C4-2B (cell line): ENCODE data around the gene IL17A.

Experiments
- H3K27ac ChIP-seq: fragments of 450-650 bp; 2 replicates; pipeline ENCODE4 v1.5.1; 2017
- ZFX ChIP-seq: fragments of 450-650 bp; IDR thresholded peaks from 2 replicates; pipeline ENCODE4 v1.6.1; 2017
- TF ChIP-seq, protein P1 (sequence below): fragments of 450-650 bp; conservative IDR thresholded peaks from 2 replicates; pipeline ENCODE4 v1.5.1; 2017; ENCODE audit warnings: mild to moderate bottlenecking

Gene IL17A

DNA sequence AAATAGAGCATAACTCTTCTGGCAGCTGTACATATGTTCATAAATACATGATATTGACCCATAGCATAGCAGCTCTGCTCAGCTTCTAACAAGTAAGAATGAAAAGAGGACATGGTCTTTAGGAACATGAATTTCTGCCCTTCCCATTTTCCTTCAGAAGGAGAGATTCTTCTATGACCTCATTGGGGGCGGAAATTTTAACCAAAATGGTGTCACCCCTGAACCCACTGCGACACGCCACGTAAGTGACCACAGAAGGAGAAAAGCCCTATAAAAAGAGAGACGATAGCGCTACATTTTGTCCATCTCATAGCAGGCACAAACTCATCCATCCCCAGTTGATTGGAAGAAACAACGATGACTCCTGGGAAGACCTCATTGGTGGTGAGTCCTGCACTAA, at the start of gene IL17A:
TSS of gene IL17A (plus strand) at position 301 of the 400 bp plus-strand sequence. CDS start at position 358, 57 bp downstream.
- no peak for TF ChIP-seq ZFX
- TF ChIP-seq, protein P1, sequence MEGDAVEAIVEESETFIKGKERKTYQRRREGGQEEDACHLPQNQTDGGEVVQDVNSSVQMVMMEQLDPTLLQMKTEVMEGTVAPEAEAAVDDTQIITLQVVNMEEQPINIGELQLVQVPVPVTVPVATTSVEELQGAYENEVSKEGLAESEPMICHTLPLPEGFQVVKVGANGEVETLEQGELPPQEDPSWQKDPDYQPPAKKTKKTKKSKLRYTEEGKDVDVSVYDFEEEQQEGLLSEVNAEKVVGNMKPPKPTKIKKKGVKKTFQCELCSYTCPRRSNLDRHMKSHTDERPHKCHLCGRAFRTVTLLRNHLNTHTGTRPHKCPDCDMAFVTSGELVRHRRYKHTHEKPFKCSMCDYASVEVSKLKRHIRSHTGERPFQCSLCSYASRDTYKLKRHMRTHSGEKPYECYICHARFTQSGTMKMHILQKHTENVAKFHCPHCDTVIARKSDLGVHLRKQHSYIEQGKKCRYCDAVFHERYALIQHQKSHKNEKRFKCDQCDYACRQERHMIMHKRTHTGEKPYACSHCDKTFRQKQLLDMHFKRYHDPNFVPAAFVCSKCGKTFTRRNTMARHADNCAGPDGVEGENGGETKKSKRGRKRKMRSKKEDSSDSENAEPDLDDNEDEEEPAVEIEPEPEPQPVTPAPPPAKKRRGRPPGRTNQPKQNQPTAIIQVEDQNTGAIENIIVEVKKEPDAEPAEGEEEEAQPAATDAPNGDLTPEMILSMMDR, result no peak
- no peak within 1 kb of the TSS for H3K27ac ChIP-seq

DNA sequence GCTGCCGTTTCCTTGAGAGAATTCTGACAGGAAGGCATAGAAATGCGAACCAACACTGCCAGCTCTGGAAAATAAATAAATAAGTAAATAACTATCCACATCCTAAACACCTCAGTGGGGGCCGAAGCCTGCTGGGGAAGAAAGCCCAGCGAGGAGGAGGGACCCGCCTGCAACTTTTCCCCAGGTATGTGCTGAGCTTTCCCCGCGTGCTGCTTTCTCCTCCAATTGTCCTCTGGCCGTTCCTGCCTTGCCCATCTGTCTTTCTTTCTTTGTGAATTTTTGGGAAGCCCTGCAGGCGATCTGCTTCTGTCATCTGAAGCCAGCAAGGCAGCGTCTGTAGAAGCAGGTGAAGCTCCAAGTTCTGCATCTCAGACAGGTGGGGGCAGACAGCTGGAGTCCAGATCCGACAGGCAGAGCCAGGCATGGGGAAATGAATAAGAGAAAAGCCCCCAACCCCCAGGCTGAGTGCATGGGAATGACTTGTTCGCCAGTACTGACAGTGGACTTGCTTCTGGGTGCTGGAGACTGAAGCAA, 49.2 kb upstream of the IL17A start:
- H3K27ac ChIP-seq, result no peak overlapping the region
- TF ChIP-seq ZFX, result no peak
- TF ChIP-seq, protein P1, result no peak

DNA sequence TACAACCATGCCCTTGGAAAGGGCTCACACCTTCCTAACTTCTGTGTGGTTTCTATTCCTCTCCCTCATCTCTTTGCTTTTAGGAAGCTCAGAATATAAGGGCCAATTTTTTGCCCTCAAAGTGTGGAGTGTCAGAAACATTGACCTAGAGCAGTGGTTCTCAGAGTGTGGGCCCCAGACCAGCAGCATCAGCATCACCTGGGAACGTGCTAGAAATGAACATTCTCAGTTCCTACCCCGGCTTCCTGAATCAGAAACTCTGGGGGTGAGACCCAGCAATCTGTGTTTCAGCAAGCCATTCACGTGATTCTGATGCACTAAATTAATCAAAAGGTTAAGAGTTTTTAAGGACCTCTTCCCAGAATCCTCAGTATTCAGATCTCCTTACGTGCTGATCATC, 47.9 kb upstream of the IL17A start:
- H3K27ac ChIP-seq, result no peak overlapping the region
- no peak for TF ChIP-seq ZFX
- TF ChIP-seq, protein P1, result no peak

DNA sequence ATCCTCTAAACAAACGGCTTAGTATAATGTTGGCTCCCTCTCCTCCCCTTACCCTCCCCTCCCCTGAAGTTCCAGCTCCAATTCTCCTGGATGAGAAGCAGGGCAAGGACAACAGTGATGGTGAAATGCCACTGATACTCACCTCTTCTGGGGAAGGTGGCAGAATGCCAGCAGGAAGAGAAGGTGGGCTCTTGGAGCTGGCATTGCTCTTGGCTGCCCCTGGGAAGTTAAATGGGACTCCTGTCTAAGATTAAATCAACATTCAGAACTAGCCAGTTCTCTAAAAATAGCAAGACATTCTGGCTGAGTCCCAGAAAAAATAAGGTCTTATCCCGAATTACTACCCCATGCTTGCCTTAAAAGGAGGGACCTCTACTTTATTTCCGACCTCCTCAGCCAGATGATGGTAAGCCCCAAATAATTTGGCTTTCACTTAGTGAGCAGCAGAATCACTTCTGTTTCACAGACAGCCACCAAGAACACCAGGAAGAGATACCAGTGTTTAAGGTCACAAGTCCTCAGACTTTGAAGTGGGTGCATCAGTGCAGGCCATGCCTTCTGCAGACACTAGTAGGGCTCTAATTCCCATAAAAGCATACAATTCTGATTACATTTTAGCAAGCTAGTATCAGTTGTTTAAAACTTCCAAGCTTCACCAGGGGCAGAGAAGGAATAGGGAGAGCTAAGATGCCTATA, 46.0 kb upstream of the IL17A start:
- no peak overlapping the region for H3K27ac ChIP-seq
- TF ChIP-seq, protein P1, result no peak
- no peak for TF ChIP-seq ZFX

DNA sequence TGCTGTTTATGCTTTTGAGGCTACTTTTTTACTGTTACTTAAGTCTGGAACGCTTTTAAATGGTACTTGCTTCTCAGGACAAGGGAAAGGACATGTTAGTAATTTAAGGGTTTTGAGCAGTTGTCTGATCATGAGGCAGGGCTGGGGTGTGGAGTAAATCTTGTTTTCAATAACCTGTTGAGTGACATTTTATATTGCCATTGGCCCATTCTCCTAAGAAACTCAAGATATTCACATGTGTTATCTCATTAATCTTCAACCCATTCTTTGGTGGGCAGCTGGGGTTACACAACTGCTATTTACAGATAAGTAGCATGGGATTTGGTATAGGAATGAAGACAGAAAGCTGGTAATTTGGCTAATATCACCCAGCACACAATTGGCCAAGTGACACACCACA, 44.6 kb upstream of the IL17A start:
- H3K27ac ChIP-seq, result no peak overlapping the region
- no peak for TF ChIP-seq ZFX
- TF ChIP-seq, protein P1, result no peak

DNA sequence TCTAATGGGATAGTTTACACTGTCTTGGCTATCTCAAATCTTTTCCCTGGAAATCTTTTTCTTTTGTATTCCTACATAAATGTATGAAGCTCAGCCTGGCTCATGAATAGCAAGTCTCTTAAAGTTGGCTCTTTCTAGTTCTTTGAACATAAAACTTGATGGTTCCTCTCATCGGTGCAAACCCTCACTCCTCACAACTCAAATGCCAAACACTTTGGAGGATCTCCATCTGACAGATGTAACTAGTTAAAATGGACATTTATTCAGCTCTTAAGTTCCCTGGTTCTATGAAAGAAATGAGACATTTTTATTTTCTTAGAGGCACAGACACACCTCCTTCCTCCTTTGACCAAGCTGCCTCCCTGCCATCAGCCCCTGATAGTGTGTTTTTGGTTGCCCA, 43.6 kb upstream of the IL17A start:
- TF ChIP-seq ZFX, result no peak
- TF ChIP-seq, protein P1, result no peak
- H3K27ac ChIP-seq, result no peak overlapping the region

DNA sequence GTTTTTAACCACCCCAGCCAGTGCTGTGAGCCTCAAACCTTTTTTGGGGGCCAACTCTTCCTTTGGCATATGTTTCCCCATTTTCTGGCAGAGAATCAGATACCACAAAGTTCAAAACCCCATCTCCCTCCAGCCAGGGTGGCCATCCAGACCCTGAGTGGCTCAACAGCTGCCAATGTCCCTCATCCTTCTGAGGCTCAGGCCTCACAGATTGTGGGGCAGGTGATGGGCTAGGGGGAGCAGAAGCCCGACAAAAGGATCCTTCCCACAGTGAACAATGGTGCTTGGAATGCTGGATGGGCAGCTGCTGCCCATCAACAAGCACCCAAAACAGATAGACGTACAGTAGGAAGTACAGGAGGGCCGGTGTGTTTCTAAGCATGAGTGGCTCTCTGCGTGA, 42.6 kb upstream of the IL17A start:
- no peak overlapping the region for H3K27ac ChIP-seq
- no peak for TF ChIP-seq ZFX
- TF ChIP-seq, protein P1, result no peak
